Right lobe of liver (tissue), 4 donors: ENCODE measurements around the gene ZNF474.

ENCODE experiments used
- CTCF ChIP-seq, 4 donors: fragments of 200-600 bp in 3 of 4; fragments of 450-650 bp in 1 of 4; IDR thresholded peaks; one replicate each; pipeline versions ENCODE4 v1.5.1 to v1.8.0; 2016 to 2022; ENCODE audit warnings: antibody characterized with exemption in 4 of 4, mild to moderate bottlenecking in 2 of 4
- POLR2A ChIP-seq: fragments of 450-650 bp; IDR thresholded peaks from one replicate; pipeline ENCODE4 v1.6.1; 2017; ENCODE audit warnings: antibody characterized with exemption, mild to moderate bottlenecking
- donor health status: DM: no; HTN: no; CAD: no.
- donor health status: DM: no; HTN: no; CAD: no.
- donor health status: DM: no; HTN: yes; CAD: no.

GRCh38 chr5:122137702-122138101 lies 8.4 kb downstream of the ZNF474 start:
- TF ChIP-seq CTCF (IDR thresholded peaks at IDR 0.05) (no peak), POLR2A (no peak)
